IMR-90 (cell line): ENCODE results near the gene RBFOX2. TPM values are rescaled to one million over a fixed set of nuclear protein-coding genes. Genes with fewer than 3 reads are reported as not detected.

Experiments
- ATAC-seq: fragments of 200-7000 bp; cut with Tn5 transposase; 2 replicates; pipeline ENCODE4 v1.9.1; 2020; ENCODE audit warnings: low read depth, mild to moderate bottlenecking, moderate library complexity
- BruUV-seq: library from RNA; stranded (reverse); fragments of 400-500 nt; replicated peaks from 2 replicates; lab custom pipeline; 2021; lab: Mats Ljungman, UMichigan
- CTCF ChIA-PET: fragments of 300-600 bp; formaldehyde crosslinking; extraction: SDS; loops from one replicate; lab custom pipeline; 2021; ENCODE audit warnings: antibody characterized with exemption; lab: Yijun Ruan, JAX
- POLR2A ChIA-PET: fragments of 300-600 bp; sonication (Branson Sonifier 250); formaldehyde crosslinking; loops from one replicate; lab custom pipeline; 2022; ENCODE audit warnings: antibody characterized with exemption; ENCODE audit not compliant: unreplicated experiment; lab: Charles Lee
- DNase-seq: peaks from one replicate; pipeline ENCODE4 v3.0.0; 2013
- H2AFZ ChIP-seq: replicated peaks from 2 replicates; pipeline ENCODE3; 2013; ENCODE audit warnings: low read length, mild to moderate bottlenecking; ENCODE audit not compliant: poor library complexity
- H2AK5ac ChIP-seq: 2 replicates; pipeline ENCODE4 v1.6.1; 2013; ENCODE audit warnings: low read depth, low read length, inconsistent platforms
- H2AK9ac ChIP-seq: replicated peaks from 2 replicates; pipeline ENCODE3; 2013; ENCODE audit warnings: mild to moderate bottlenecking, low read depth, low read length, moderate library complexity; ENCODE audit not compliant: poor library complexity
- H2BK120ac ChIP-seq: 2 replicates; pipeline ENCODE4 v1.6.1; 2013; ENCODE audit warnings: low read depth, low read length, inconsistent platforms
- H2BK15ac ChIP-seq: 3 replicates; pipeline ENCODE4 v1.6.1; 2013; ENCODE audit warnings: low read depth, low read length, inconsistent platforms
- H2BK20ac ChIP-seq: 2 replicates; pipeline ENCODE4 v1.6.1; 2013; ENCODE audit warnings: low read depth, mild to moderate bottlenecking, inconsistent platforms, low read length, moderate library complexity
- H2BK5ac ChIP-seq: 2 replicates; pipeline ENCODE4 v1.6.1; 2013; ENCODE audit warnings: mild to moderate bottlenecking, low read depth, low read length, inconsistent platforms; ENCODE audit not compliant: poor library complexity, severe bottlenecking
- H3K14ac ChIP-seq: replicated peaks from 2 replicates; pipeline ENCODE4 v1.6.1; 2013; ENCODE audit warnings: low read depth, low read length, inconsistent platforms
- H3K18ac ChIP-seq: 2 replicates; pipeline ENCODE4 v1.6.1; 2013; ENCODE audit warnings: low read depth, low read length, control low read depth
- H3K23ac ChIP-seq: 2 replicates; pipeline ENCODE4 v1.6.1; 2013; ENCODE audit warnings: low read depth, low read length, inconsistent platforms
- H3K27ac ChIP-seq: 2 replicates; pipeline ENCODE4 v1.5.1; 2013; ENCODE audit warnings: mild to moderate bottlenecking, control low read depth, low read length; ENCODE audit not compliant: insufficient read depth
- H3K27me3 ChIP-seq: 2 replicates; pipeline ENCODE4 v1.6.1; 2013; ENCODE audit warnings: low read length; ENCODE audit not compliant: control insufficient read depth, insufficient read depth
- H3K36me3 ChIP-seq: 2 replicates; pipeline ENCODE4 v1.6.1; 2013; ENCODE audit warnings: low read length, mixed read lengths; ENCODE audit not compliant: control insufficient read depth, insufficient read depth
- H3K4ac ChIP-seq: 2 replicates; pipeline ENCODE4 v1.6.1; 2013; ENCODE audit warnings: low read depth, low read length, inconsistent platforms
- H3K4me1 ChIP-seq: 2 replicates; pipeline ENCODE4 v1.6.1; 2013; ENCODE audit warnings: low read length, mixed read lengths; ENCODE audit not compliant: control insufficient read depth, insufficient read depth
- H3K4me2 ChIP-seq: 2 replicates; pipeline ENCODE4 v1.6.1; 2013; ENCODE audit warnings: low read depth, mild to moderate bottlenecking, control low read depth, low read length, moderate library complexity
- H3K4me3 ChIP-seq: 2 replicates; pipeline ENCODE4 v1.5.1; 2013; ENCODE audit warnings: low read depth, mild to moderate bottlenecking, control low read depth, low read length, moderate library complexity; ENCODE audit not compliant: insufficient read depth
- H3K56ac ChIP-seq: 2 replicates; pipeline ENCODE4 v1.6.1; 2013; ENCODE audit warnings: low read length, inconsistent platforms; ENCODE audit not compliant: insufficient read depth; ENCODE audit errors: extremely low read depth
- H3K79me1 ChIP-seq, 2 experiments: 2 replicates each; pipeline ENCODE4 v1.6.1; 2013; ENCODE audit warnings: low read length in 2 of 2, inconsistent platforms in 1 of 2, low read depth in 1 of 2
- H3K9ac ChIP-seq: 2 replicates; pipeline ENCODE4 v1.6.1; 2013; ENCODE audit warnings: low read depth, low read length, control low read depth
- H3K9me1 ChIP-seq: 2 replicates; pipeline ENCODE4 v1.6.1; 2013; ENCODE audit warnings: low read length, inconsistent platforms; ENCODE audit not compliant: insufficient read depth
- H3K9me3 ChIP-seq: 2 replicates; pipeline ENCODE4 v1.6.1; 2013; ENCODE audit warnings: low read length; ENCODE audit not compliant: control insufficient read depth, insufficient read depth
- H4K20me1 ChIP-seq: 2 replicates; pipeline ENCODE4 v1.6.1; 2013; ENCODE audit warnings: low read length, inconsistent platforms; ENCODE audit not compliant: insufficient read depth
- H4K5ac ChIP-seq: 2 replicates; pipeline ENCODE4 v1.6.1; 2013; ENCODE audit warnings: mild to moderate bottlenecking, low read depth, low read length, control low read depth
- H4K8ac ChIP-seq, 2 experiments: 2 replicates each; pipeline ENCODE4 v1.6.1; 2013; ENCODE audit warnings: low read depth in 2 of 2, low read length in 2 of 2, control low read depth in 1 of 2, inconsistent platforms in 1 of 2
- H4K91ac ChIP-seq: 2 replicates; pipeline ENCODE4 v1.6.1; 2013; ENCODE audit warnings: low read depth, low read length, inconsistent platforms; ENCODE audit not compliant: insufficient read depth
- CEBPB ChIP-seq: IDR thresholded peaks from 2 replicates; pipeline ENCODE4 v1.6.1; 2012; ENCODE audit warnings: low read depth, low read length, improper control_type of control experiment
- MAFK ChIP-seq: IDR thresholded peaks from 2 replicates; pipeline ENCODE4 v1.6.1; 2012; ENCODE audit warnings: low read depth, low read length, improper control_type of control experiment
- MAZ ChIP-seq: IDR thresholded peaks from 2 replicates; pipeline ENCODE4 v1.6.1; 2012; ENCODE audit warnings: low read depth, mild to moderate bottlenecking, low read length, improper control_type of control experiment, moderate library complexity, borderline replicate concordance
- WGBS, 2 experiments: methylation state at CpG; one replicate each; pipeline versions ENCODE4 v1.1.5 to v1.1.7; 2013; ENCODE audit warnings: missing lambda C conversion rate in 2 of 2; ENCODE audit not compliant: insufficient read length in 1 of 2; ENCODE audit errors: extremely low coverage in 2 of 2; 5-methylcytosine and 5-hydroxymethylcytosine counted together
- dilution Hi-C: fragments of 300-500 bp; cut with HindIII; formaldehyde crosslinking; loops from one replicate; pipeline ENCODE4 v1.14.3; 2018; ENCODE audit warnings: low sequenced_read_pairs; ENCODE audit not compliant: unreplicated experiment
- in situ Hi-C: fragments of 300-500 bp; cut with MboI; formaldehyde crosslinking; loops from 3 replicates; pipeline ENCODE4 v1.14.3; 2019; ENCODE audit warnings: low sequenced_read_pairs, inconsistent platforms, mixed read lengths
- intact Hi-C: fragments of 100-400 bp; cut with micrococcal nuclease; formaldehyde crosslinking; loops from 2 replicates; pipeline ENCODE4 v1.10.0; 2022
- polyA plus RNA-seq, 3 experiments: library from polyadenylated mRNA; depleted of rRNA; stranded (reverse); fragments of >200 nt; gene quantifications; 2 replicates each; pipeline ENCODE4 v1.2.3, GENCODE V29; 2012; ENCODE audit warnings: low replicate concordance in 1 of 3
- total RNA-seq: library from RNA; depleted of rRNA; stranded (reverse); fragments of >200 nt; gene quantifications from 2 replicates; pipeline ENCODE4 v1.2.3, GENCODE V29; 2012

Gene RBFOX2
- total and polyA plus RNA-seq, 2 of the 4 experiments (the other 2 are of a cell fraction): 146 to 178 TPM

DNA sequence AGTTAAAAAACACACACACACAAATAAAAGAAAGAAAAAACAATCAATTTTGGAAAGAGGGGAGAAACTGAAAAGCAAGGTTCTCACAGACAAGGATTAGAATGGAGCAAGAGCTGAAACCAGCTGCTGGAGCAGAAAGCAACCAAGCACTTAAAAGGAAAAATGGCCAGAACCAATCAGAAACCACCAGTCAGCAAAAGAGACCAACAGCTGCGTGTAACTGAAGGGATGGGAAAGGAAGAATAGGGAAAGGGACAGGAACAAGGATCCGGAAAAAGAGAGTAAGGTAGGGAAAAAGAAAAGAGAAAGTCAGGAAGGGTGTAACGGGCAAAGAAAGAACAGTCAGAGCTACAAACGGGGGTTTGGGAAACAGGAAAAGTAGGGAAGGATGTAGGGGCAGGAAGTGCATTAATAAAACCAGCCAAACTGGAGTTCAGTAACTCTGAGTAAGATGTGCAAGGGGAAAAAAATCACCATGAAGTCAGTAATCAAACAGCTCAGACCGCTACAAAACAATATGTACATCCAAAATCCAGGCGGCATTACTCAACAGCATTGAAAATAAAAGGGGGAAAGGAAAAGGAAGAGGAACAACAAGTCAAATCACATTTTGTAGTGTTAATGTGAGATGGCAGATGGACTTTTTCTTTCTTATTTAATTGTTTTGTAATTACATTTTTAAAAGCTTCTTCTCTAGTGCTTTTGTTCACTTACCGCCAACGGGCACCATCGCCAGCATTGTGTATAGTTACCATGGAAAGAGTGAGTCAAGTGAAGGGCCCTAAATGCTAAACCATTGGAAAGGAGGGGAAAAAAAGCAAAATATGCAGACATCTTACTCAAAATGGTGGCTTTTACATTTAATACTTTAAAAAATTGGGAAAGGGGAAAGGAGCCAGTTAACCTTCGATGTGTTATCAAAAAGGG is 261.7 kb downstream of the RBFOX2 start:
- Histone ChIP-seq H3K79me1 (peaks cover 28 to 36% of the 10 kb centered on the region in 2 experiments), H4K5ac (no peak overlapping the region; the same call in 1 of the 2 replicates), H4K8ac (peak overlapping the region; percentile 6 to 39; a peak in 2 of 4 replicates), H3K56ac (no peak overlapping the region), H2AFZ (no peak overlapping the region), H4K20me1 (no peaks in the 10 kb centered on the region), H3K9ac (no peak overlapping the region; the same call in 1 of the 2 replicates), H2BK120ac (no peak overlapping the region), H3K23ac (0 out of 2 replicates have a peak overlapping the region, but pooled peaks have one; percentile 21), H3K9me3 (no peaks in the 10 kb centered on the region), H4K91ac (no peak overlapping the region), H3K27ac (no peak overlapping the region), H3K9me1 (0 out of 2 replicates have a peak, but pooled peaks cover 5% of the 10 kb centered on the region), H3K4ac (no peak overlapping the region; the same call in 1 of the 2 replicates), H3K4me3 (no peak overlapping the region; the same call in 1 of the 2 replicates), H2BK20ac (no peak overlapping the region), H3K18ac (no peak overlapping the region), H2AK5ac (no peak overlapping the region), H2BK15ac (no peak overlapping the region), H3K4me1 (no peaks in the 10 kb centered on the region; the same call in 1 of the 2 replicates), H3K27me3 (no peaks in the 10 kb centered on the region), H2BK5ac (peak overlapping the region; percentile 6), H3K36me3 (peaks cover 6% of the 10 kb centered on the region), H2AK9ac (no peak overlapping the region), H3K4me2 (peak overlapping the region; percentile 11; the same call in 1 of the 2 replicates), H3K14ac (0 out of 2 replicates have a peak overlapping the region, but pooled peaks have one; percentile 14)
- intact Hi-C loops: loop anchor here (5.0 kb wide), 1 partner anchor 155 kb away; no protein-coding TSS in a partner anchor
- DNase-seq (no peak), ATAC-seq (peak; percentile 63)
- in situ Hi-C loops: no loop called here
- BruUV-seq: no TSS peak
- ChIA-PET POLR2A (interaction anchor here (0.6 to 0.7 kb wide), 2 partner anchors 108 to 1426 kb away, joined by 3 read pairs; no protein-coding TSS in a partner anchor), CTCF (interaction anchor here (1.2 kb wide), 1 partner anchor 71 kb away, joined by 3 read pairs; no protein-coding TSS in a partner anchor)
- dilution Hi-C loops: no loop called here
- WGBS, 2 experiments: 38% methylated on average over 3 of the region's 10 CpGs; no CpG with 5 or more reads in 1 of the 2 experiments
- TF ChIP-seq MAZ (no peak), CEBPB (no peak), MAFK (peak; percentile 55; the same call in 1 of the 2 replicates)
